Measurements from ENCODE around the gene LRRC45. TPM values are rescaled to one million over a fixed set of nuclear protein-coding genes. Genes with fewer than 3 reads are reported as not detected.

Gene LRRC45
- total RNA-seq, 1 experiment from 2014 or later = 38.1 TPM

- peak overlapping the region; percentile 79 for H3K27ac Mint-ChIP-seq
- H3K9me3 Mint-ChIP-seq = no peaks in the 10 kb centered on the region
- H3K4me1 Mint-ChIP-seq = peaks cover 4% of the 10 kb centered on the region
- DNase-seq (ENCODE audit: low spot score) (no peak), ATAC-seq (no peak)
- ChIA-PET POLR2A (no interaction called here), CTCF (interaction anchor here (1.5 to 5.8 kb wide), 4 partner anchors 12 to 48 kb away, joined by 3 to 31 read pairs (median 10); partner anchors contain the start of genes DCXR, FASN, LRRC45 and RAC3)
- H3K36me3 Mint-ChIP-seq = peaks cover 14% of the 10 kb centered on the region
- TF ChIP-seq ZNF121 (CRISPR knock-in tag; IDR thresholded peaks at IDR 0.05) (no peak), GABPB1 (CRISPR knock-in tag; IDR thresholded peaks at IDR 0.05) (no peak), ESRRA (CRISPR knock-in tag; IDR thresholded peaks at IDR 0.05; ENCODE audit: borderline replicate concordance) (no peak), ATF1 (CRISPR knock-in tag; IDR thresholded peaks at IDR 0.05) (no peak), ZNF281 (CRISPR knock-in tag; IDR thresholded peaks at IDR 0.05) (no peak), SOX15 (CRISPR knock-in tag; IDR thresholded peaks at IDR 0.05) (no peak), TP53 (CRISPR knock-in tag; IDR thresholded peaks at IDR 0.05) (no peak), ZNF219 (CRISPR knock-in tag; IDR thresholded peaks at IDR 0.05; ENCODE audit: borderline replicate concordance) (no peak), ZNF317 (CRISPR knock-in tag; IDR thresholded peaks at IDR 0.05; ENCODE audit: borderline replicate concordance, low read depth) (no peak), MAX (CRISPR knock-in tag; IDR thresholded peaks at IDR 0.05) (no peak), EMX1 (CRISPR knock-in tag; IDR thresholded peaks at IDR 0.05) (no peak), TCF7 (CRISPR knock-in tag; IDR thresholded peaks at IDR 0.05; ENCODE audit: low read depth) (no peak), ZNF396 (CRISPR knock-in tag; IDR thresholded peaks at IDR 0.05; ENCODE audit: borderline replicate concordance) (no peak), ZNF671 (CRISPR knock-in tag; IDR thresholded peaks at IDR 0.05) (no peak), MXD4 (CRISPR knock-in tag; IDR thresholded peaks at IDR 0.05; ENCODE audit: borderline replicate concordance) (no peak)
- peak overlapping the region; percentile 89 for H3K4me3 Mint-ChIP-seq
- H3K27me3 Mint-ChIP-seq (ENCODE audit: low read depth) = no peaks in the 10 kb centered on the region
Observed at GRCh38 chr17:82050152-82050760, 27.2 kb downstream of the LRRC45 start.

- peak overlapping the region; percentile 79 for H3K27ac Mint-ChIP-seq
- no peak for DNase-seq (ENCODE audit: low spot score)
Observed at GRCh38 chr17:82050761-82051641, 27.9 kb downstream of the LRRC45 start.

GRCh38 chr17:82051776-82052637 is 28.9 kb downstream of the LRRC45 start, which contains the start of the genes GPS1 and RFNG:
TSS of gene GPS1 (plus strand) at chr17:82051898. CDS start at chr17:82051932, 34 bp downstream.
TSS of gene RFNG (minus strand) at chr17:82051811. CDS start at chr17:82051766, 45 bp downstream.
- Mint-ChIP-seq H3K4me3 (peak within 1 kb of the TSS; percentile 89), H3K4me1 (peaks cover 4% of the 10 kb centered on the region), H3K9me3 (no peaks in the 10 kb centered on the region), H3K27ac (peak within 1 kb of the TSS; percentile 79), H3K27me3 (ENCODE audit: low read depth) (no peaks in the 10 kb centered on the region), H3K36me3 (peaks cover 13% of the 10 kb centered on the region; the same call in 1 of the 2 replicates)
- peak; percentile 71 for DNase-seq (ENCODE audit: low spot score)
- peak; percentile 63 for ATAC-seq
- ChIA-PET CTCF (interaction anchor here (0.5 to 5.8 kb wide), 5 partner anchors 14 to 665 kb away, joined by 3 to 31 read pairs (median 3); partner anchors contain the start of genes DCXR, FASN, FN3KRP and RAC3), POLR2A (interaction anchor here (0.5 to 1.8 kb wide), 3 partner anchors 15 to 341 kb away, joined by 4 to 6 read pairs (median 5); partner anchors contain the start of gene DCXR)
- TF ChIP-seq CREM (CRISPR knock-in tag; IDR thresholded peaks at IDR 0.05) (peak; percentile 57; the same call in 1 of the 2 replicates), NR2C2 (CRISPR knock-in tag; IDR thresholded peaks at IDR 0.05) (peak; percentile 91), RELA (CRISPR knock-in tag; IDR thresholded peaks at IDR 0.05; ENCODE audit: borderline replicate concordance) (no peak), E2F4 (CRISPR knock-in tag; IDR thresholded peaks at IDR 0.05; ENCODE audit: borderline replicate concordance, low read depth) (no peak), AR (CRISPR knock-in tag; IDR thresholded peaks at IDR 0.05) (no peak), GTF2I (CRISPR knock-in tag; conservative IDR thresholded peaks at IDR 0.05) (no peak)

More at GRCh38 chr17:82050761-82051641, 27.9 kb downstream of the LRRC45 start:
- TF ChIP-seq FOXP1 (CRISPR knock-in tag; IDR thresholded peaks at IDR 0.05; ENCODE audit: borderline replicate concordance) (peak; percentile 42; the same call in 1 of the 2 replicates), TEAD1 (CRISPR knock-in tag; IDR thresholded peaks at IDR 0.05) (no peak)
- Mint-ChIP-seq H3K9me3 (no peaks in the 10 kb centered on the region), H3K36me3 (peaks cover 15% of the 10 kb centered on the region), H3K4me1 (peaks cover 4% of the 10 kb centered on the region), H3K27me3 (ENCODE audit: low read depth) (no peaks in the 10 kb centered on the region), H3K4me3 (peak overlapping the region; percentile 89)
- ChIA-PET CTCF (interaction anchor here (0.5 to 5.8 kb wide), 5 partner anchors 13 to 51 kb away, joined by 3 to 31 read pairs (median 3); partner anchors contain the start of genes DCXR, FASN, LRRC45 and RAC3), POLR2A (interaction anchor here (1.8 kb wide), 1 partner anchor 14 kb away, joined by 6 read pairs; the partner anchor contains the start of gene DCXR)
- ATAC-seq = peak; percentile 18

Measured in WTC11 (cell line).